Thoracic aorta (tissue), 2 donors: ENCODE results near the gene RANBP1. TPM values are rescaled to one million over a fixed set of nuclear protein-coding genes. Genes with fewer than 3 reads are reported as not detected.

ENCODE experiments used
- ATAC-seq: fragments of 150-250 bp; one replicate; pipeline ENCODE4 v1.8.0; 2017; ENCODE audit warnings: low read depth; ENCODE audit not compliant: insufficient number of reproducible peaks, low FRiP score
- DNase-seq: peaks from one replicate; pipeline ENCODE4 v3.0.0-alpha.2; 2020; ENCODE audit warnings: low spot score
- H3K27ac ChIP-seq, 2 donors: fragments of 200-600 bp; sonication (generic); 1 replicate in 1 of 2; 2 replicates in 1 of 2; pipeline ENCODE4 v1.5.1; 2016; ENCODE audit warnings: mild to moderate bottlenecking in 2 of 2, moderate library complexity in 2 of 2
- H3K27me3 ChIP-seq: fragments of 200-600 bp; sonication (generic); replicated peaks from 2 replicates; pipeline ENCODE4 v1.6.0; 2016; ENCODE audit warnings: mild to moderate bottlenecking; ENCODE audit not compliant: insufficient read depth
- H3K36me3 ChIP-seq: fragments of 200-600 bp; sonication (generic); one replicate; pipeline ENCODE4 v1.5.1; 2016
- H3K4me1 ChIP-seq, 2 donors: fragments of 200-600 bp; sonication (generic); 1 replicate in 1 of 2; 2 replicates in 1 of 2; pipeline versions ENCODE4 v1.5.1 to v1.6.0; 2016; ENCODE audit warnings: low read depth in 2 of 2, mild to moderate bottlenecking in 1 of 2; ENCODE audit not compliant: control insufficient read depth in 1 of 2
- H3K4me3 ChIP-seq: fragments of 200-600 bp; sonication (generic); 2 replicates; pipeline ENCODE4 v1.5.1; 2016; ENCODE audit warnings: mild to moderate bottlenecking
- H3K9me3 ChIP-seq: fragments of 200-600 bp; sonication (generic); 2 replicates; pipeline ENCODE4 v1.5.1; 2016
- total RNA-seq, 2 donors: library from RNA; depleted of rRNA; stranded (reverse); fragments of >200 nt; gene quantifications; one replicate each; pipeline versions ENCODE4 v1.1.0 to v1.2.3, GENCODE V29; 2016
- TF ChIP-seq, protein P1 (sequence below): fragments of 200-600 bp; sonication (generic); IDR thresholded peaks from one replicate; pipeline ENCODE4 v1.5.1; 2019; ENCODE audit warnings: antibody characterized with exemption

The RANBP1 gene
- total RNA-seq, 2 donors from 2014 or later = 130 to 140 TPM

DNA sequence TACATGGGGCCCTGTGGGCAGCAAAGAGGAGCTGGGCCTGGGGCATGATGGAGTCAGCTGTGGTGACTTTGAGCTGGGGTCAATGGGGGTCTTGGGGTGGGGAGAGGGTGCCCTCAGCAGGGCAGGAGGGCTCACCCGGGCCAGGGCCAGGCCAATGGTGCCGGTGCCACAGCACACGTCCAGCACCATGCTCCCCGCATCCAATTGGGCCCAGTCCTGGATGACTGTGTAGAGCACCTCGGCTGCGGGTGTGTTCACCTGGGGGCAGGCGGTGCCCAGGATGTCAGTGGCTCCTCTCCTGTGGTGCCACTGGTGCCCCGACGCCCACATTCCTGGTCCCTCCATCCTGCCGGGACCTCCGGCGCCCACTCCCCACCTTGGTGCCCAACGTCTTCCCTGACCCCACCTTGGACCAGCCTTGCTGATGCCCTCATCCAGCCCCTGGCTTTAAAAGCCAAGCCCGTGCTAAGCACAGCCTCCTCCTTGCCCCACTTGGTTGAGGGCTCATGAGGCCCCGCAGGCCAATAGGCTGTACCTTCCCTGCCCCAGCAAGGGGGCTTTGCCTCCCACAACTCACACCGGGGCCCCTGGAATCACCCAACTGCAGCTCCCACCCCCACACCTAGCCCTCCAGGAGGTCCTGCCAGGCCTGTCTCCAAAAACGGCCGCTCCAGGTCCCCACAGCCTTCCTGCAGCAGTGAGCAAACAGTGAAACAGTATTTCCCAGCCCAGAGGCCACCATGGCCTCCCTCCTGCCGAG lies 2.2 kb upstream of the RANBP1 start:
- no peak overlapping the region for H3K4me3 ChIP-seq
- H3K4me1 ChIP-seq = peaks cover 13 to 25% of the 10 kb centered on the region in 2 donors
- DNase-seq (no peak), ATAC-seq (no peak)
- TF ChIP-seq, protein P1, sequence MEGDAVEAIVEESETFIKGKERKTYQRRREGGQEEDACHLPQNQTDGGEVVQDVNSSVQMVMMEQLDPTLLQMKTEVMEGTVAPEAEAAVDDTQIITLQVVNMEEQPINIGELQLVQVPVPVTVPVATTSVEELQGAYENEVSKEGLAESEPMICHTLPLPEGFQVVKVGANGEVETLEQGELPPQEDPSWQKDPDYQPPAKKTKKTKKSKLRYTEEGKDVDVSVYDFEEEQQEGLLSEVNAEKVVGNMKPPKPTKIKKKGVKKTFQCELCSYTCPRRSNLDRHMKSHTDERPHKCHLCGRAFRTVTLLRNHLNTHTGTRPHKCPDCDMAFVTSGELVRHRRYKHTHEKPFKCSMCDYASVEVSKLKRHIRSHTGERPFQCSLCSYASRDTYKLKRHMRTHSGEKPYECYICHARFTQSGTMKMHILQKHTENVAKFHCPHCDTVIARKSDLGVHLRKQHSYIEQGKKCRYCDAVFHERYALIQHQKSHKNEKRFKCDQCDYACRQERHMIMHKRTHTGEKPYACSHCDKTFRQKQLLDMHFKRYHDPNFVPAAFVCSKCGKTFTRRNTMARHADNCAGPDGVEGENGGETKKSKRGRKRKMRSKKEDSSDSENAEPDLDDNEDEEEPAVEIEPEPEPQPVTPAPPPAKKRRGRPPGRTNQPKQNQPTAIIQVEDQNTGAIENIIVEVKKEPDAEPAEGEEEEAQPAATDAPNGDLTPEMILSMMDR = no peak
- H3K27ac ChIP-seq = no peak overlapping the region
- H3K9me3 ChIP-seq = no peaks in the 10 kb centered on the region
- peaks cover 43% of the 10 kb centered on the region for H3K36me3 ChIP-seq
- H3K27me3 ChIP-seq = no peaks in the 10 kb centered on the region

- peaks cover 34% of the 10 kb centered on the region for H3K36me3 ChIP-seq
- ATAC-seq (no peak), DNase-seq (no peak)
- TF ChIP-seq, protein P1 = no peak
- no peaks in the 10 kb centered on the region for H3K27me3 ChIP-seq
- H3K9me3 ChIP-seq = no peaks in the 10 kb centered on the region
- H3K27ac ChIP-seq = no peak overlapping the region
- peaks cover 13 to 30% of the 10 kb centered on the region in 2 donors for H3K4me1 ChIP-seq
- H3K4me3 ChIP-seq = no peak overlapping the region
Observed at GRCh38 chr22:20114506-20115475, 1.1 kb upstream of the RANBP1 start.

DNA sequence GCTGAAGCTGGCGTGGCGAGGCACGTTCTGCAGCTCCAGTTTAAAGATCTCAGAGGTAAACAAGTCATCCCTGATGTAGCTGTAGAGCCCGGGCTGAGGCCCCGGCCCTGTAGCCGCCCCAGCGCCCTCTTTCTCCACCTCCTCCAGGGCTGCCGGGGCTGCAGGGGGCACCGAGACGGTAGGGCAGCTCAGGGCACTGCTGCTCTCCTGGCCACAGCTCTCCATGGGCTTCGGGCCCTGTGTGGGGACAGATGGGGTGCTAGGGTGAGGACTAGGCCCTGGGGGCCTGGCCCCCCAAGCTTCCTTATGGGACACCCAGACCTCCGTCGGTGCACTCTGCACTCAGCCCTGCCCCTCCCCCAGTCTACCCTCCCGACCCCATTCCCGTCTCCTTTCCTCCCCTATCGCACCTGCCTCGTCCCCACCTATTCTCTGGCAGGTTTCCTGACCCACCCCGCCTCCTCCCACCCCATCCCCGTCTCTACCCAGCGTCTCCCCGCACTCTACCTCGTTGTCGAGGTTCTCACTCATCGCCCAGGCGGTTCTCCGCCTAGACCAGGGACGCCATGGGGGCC lies 559 bp downstream of the RANBP1 start:
- H3K9me3 ChIP-seq = no peaks in the 10 kb centered on the region
- DNase-seq (no peak), ATAC-seq (no peak)
- TF ChIP-seq, protein P1 = no peak
- peaks cover 13 to 30% of the 10 kb centered on the region in 2 donors for H3K4me1 ChIP-seq
- peaks cover 27% of the 10 kb centered on the region for H3K36me3 ChIP-seq
- peak overlapping the region; percentile 97 for H3K4me3 ChIP-seq
- H3K27me3 ChIP-seq = no peaks in the 10 kb centered on the region
- H3K27ac ChIP-seq = peak overlapping the region; percentile 72 to 88

DNA sequence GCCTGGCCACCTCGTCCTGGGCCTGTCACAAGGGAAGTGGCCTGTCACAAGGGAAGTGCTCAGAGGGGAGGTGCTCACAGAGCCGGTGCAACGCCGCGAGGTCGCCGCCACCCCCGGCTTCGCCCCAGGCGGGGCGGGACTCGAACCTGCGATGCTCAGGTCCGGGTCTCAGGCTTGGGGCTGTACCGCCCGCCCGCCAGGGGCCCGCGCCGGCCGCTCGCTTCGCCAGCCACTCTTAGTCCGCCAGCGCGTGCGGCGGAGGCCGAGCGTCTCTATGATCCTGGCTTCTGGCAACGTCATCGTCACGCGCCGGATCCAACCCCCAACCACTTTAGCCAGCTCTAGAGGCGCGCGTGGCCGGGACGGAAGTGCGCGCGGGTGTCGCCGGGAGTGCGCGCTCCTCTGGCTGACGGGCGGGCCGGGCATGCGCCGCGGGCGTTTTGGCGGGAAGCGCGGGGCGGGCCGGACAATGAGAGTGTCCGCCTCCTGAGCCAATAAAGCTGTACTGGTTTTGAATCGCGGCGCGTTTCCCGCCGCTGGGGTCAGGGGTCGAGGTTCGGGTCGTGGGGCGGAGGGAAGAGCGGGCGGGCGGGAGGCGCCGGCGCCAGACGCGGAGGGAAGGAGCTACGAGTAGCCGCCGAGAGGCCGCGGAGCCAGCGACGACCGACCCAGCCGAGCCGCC lies 1.2 kb downstream of the RANBP1 start, which contains the start of gene TRMT2A:
TSS of gene TRMT2A (minus strand) at position 276 of the 682 bp plus-strand sequence. CDS start 320 bp downstream, outside the sequence.
- DNase-seq (peak; percentile 96), ATAC-seq (peak; percentile 98)
- peak within 1 kb of the TSS; percentile 97 for H3K4me3 ChIP-seq
- H3K27me3 ChIP-seq = no peaks in the 10 kb centered on the region
- TF ChIP-seq, protein P1 = peak; percentile 10
- peaks cover 24% of the 10 kb centered on the region for H3K36me3 ChIP-seq
- H3K27ac ChIP-seq = peak within 1 kb of the TSS; percentile 72 to 88
- H3K4me1 ChIP-seq = peaks cover 13 to 30% of the 10 kb centered on the region in 2 donors
- H3K9me3 ChIP-seq = no peaks in the 10 kb centered on the region
